Measurements from ENCODE around the gene PQBP1. TPM values are rescaled to one million over a fixed set of nuclear protein-coding genes. Genes with fewer than 3 reads are reported as not detected.

PQBP1 gene
- 94.7 and 116 TPM in 2 replicates for total RNA-seq

GRCh38 chrX:48897625-48898306 is at the start of gene PQBP1, which contains the start of gene TIMM17B:
Gene PQBP1, plus strand, starts transcription at chrX:48897930. Its CDS starts 580 bp downstream, at chrX:48898510.
Gene TIMM17B, minus strand, starts transcription at chrX:48897768. Its CDS starts 19 bp downstream, at chrX:48897749.

GRCh38 chrX:48911412-48912182 is 13.9 kb downstream of the PQBP1 start, which contains the start of gene SLC35A2:
Gene SLC35A2, minus strand, starts transcription at chrX:48911646. Its CDS starts 10 bp downstream, at chrX:48911636.

GRCh38 chrX:48918643-48919340 is 21.1 kb downstream of the PQBP1 start, which contains the start of gene PIM2:
Gene PIM2, minus strand, starts transcription at chrX:48919024. Its CDS starts 190 bp downstream, at chrX:48918834.

Other genes with a start within 250 kb of the PQBP1 start
- gene WAS, start 214.1 kb upstream of the PQBP1 start, total RNA-seq, result 0.26 and 0.32 TPM in 2 replicates
- 0.86 and 1.7 TPM in 2 replicates for gene SUV39H1, start 201.2 kb upstream of the PQBP1 start, total RNA-seq
- gene GLOD5, start 136.2 kb upstream of the PQBP1 start, total RNA-seq, result not detected in 2 replicates
- gene GATA1, start 111.3 kb upstream of the PQBP1 start, total RNA-seq, result not detected in 2 replicates
- gene HDAC6, start 95.9 kb upstream of the PQBP1 start, total RNA-seq, result 17.7 and 26.3 TPM in 2 replicates
- not detected in 2 replicates for gene ERAS, start 71.4 kb upstream of the PQBP1 start, total RNA-seq
- 0.09 and 0.16 TPM in 2 replicates for gene PCSK1N, start 62.3 kb upstream of the PQBP1 start, total RNA-seq
- 14.4 and 17.3 TPM in 2 replicates for gene TIMM17B, start 162 bp upstream of the PQBP1 start, total RNA-seq
- 5.5 and 7.4 TPM in 2 replicates for gene SLC35A2, start 13.7 kb downstream of the PQBP1 start, total RNA-seq
- gene PIM2, start 21.1 kb downstream of the PQBP1 start, total RNA-seq, result 0.77 and 1.9 TPM in 2 replicates
- gene OTUD5, start 59.7 kb downstream of the PQBP1 start, total RNA-seq, result 34.4 and 38.6 TPM in 2 replicates
- gene KCND1, start 73.9 kb downstream of the PQBP1 start, total RNA-seq, result 1.6 and 4.3 TPM in 2 replicates
- gene GRIPAP1, start 104.3 kb downstream of the PQBP1 start, total RNA-seq, result 24.9 and 26.0 TPM in 2 replicates
- gene TFE3, start 145.4 kb downstream of the PQBP1 start, total RNA-seq, result 26.0 and 37.2 TPM in 2 replicates
- gene CCDC120, start 161.1 kb downstream of the PQBP1 start, total RNA-seq, result 0.26 and 0.63 TPM in 2 replicates
- gene PRAF2, start 176.1 kb downstream of the PQBP1 start, total RNA-seq, result 8.2 and 9.2 TPM in 2 replicates
- gene WDR45, start 182.0 kb downstream of the PQBP1 start, total RNA-seq, result 45.2 and 65.4 TPM in 2 replicates
- 17.8 and 19.1 TPM in 2 replicates for gene GPKOW, start 225.8 kb downstream of the PQBP1 start, total RNA-seq